Ovary (tissue), 9 donors: ENCODE results near the gene DOCK8. TPM values are rescaled to one million over a fixed set of nuclear protein-coding genes. Genes with fewer than 3 reads are reported as not detected.

Experiments used
- DNase-seq, 5 donors: peaks; one replicate each; pipeline ENCODE4 v3.0.0-alpha.2; 2019 to 2020
- H3K27ac ChIP-seq, 2 donors: fragments of 200-600 bp; one replicate each; pipeline versions ENCODE4 v1.5.1 to v1.8.0; 2019 to 2022
- H3K27me3 ChIP-seq: fragments of 200-600 bp; one replicate; pipeline ENCODE4 v1.8.0; 2022
- H3K36me3 ChIP-seq: fragments of 200-600 bp; sonication (generic); one replicate; pipeline ENCODE4 v1.5.1; 2019
- H3K4me1 ChIP-seq: one replicate; pipeline ENCODE4 v1.8.1; 2013; ENCODE audit warnings: mild to moderate bottlenecking, moderate library complexity; ENCODE audit not compliant: insufficient read depth
- H3K4me3 ChIP-seq: fragments of 200-600 bp; sonication (generic); one replicate; pipeline ENCODE4 v1.5.1; 2017
- H3K9me3 ChIP-seq, 2 donors: fragments of 200-600 bp in 1 of 2; sonication (generic) in 1 of 2; one replicate each; pipeline versions ENCODE4 v1.5.1 to v1.8.1; 2013 to 2019; ENCODE audit warnings: mild to moderate bottlenecking in 1 of 2, moderate library complexity in 1 of 2
- CTCF ChIP-seq, 3 donors: fragments of 450-650 bp in 2 of 3; fragments of 200-600 bp in 1 of 3; IDR thresholded peaks; one replicate each; pipeline versions ENCODE4 v1.5.1 to v1.8.0; 2016 to 2022; ENCODE audit warnings: antibody characterized with exemption in 3 of 3, mild to moderate bottlenecking in 1 of 3
- EP300 ChIP-seq: sonication (generic); formaldehyde crosslinking; IDR thresholded peaks from one replicate; pipeline ENCODE4 v1.6.1; 2017; ENCODE audit warnings: antibody characterized with exemption
- POLR2A ChIP-seq: fragments of 450-650 bp; IDR thresholded peaks from one replicate; pipeline ENCODE4 v1.6.1; 2017; ENCODE audit warnings: antibody characterized with exemption, mild to moderate bottlenecking, moderate library complexity
- WGBS, 3 donors: extraction: QIAGEN DNeasy Blood & Tissue Kit in 1 of 3; methylation state at CpG; one replicate each; pipeline versions ENCODE4 v1.1.5 to v1.1.7; 2013 to 2017; 5-methylcytosine and 5-hydroxymethylcytosine counted together
- intact Hi-C, 4 donors: fragments of 100-400 bp; cut with DNase I; formaldehyde crosslinking; loops; one replicate each; pipeline versions ENCODE4 v1.11.0 to v1.15.1; 2022 to 2023
- polyA plus RNA-seq, 2 donors: library from polyadenylated mRNA; stranded (reverse); fragments of 200-250 nt in 1 of 2; fragments of 350-450 nt in 1 of 2; fragmentation: Illumina TruSeq in 1 of 2; extraction: RNeasy Lipid Tissue Mini Kit (QIAGEN cat#74804) in 1 of 2; gene quantifications; one replicate each; pipeline ENCODE4 v1.2.3, GENCODE V29; 2013 to 2014
- total RNA-seq, 7 donors: library from RNA; depleted of rRNA in 2 of 7; stranded (reverse); fragments of >200 nt in 2 of 7; fragmentation: NEBNext Ultra II Directional in 3 of 7; extraction: Animal tissue kit (Norgen Biotek cat#: 25700) in 3 of 7; gene quantifications; one replicate each; pipeline versions ENCODE4 v1.1.0 to v1.2.4, GENCODE V29; 2016 to 2023
- donor health status: DM: no; HTN: no; CAD: no; lungs with moderate emphysema.
- donor health status: DM: no; HTN: no; CAD: no.
- donor health status: Bipolar disorder and iron deficiency.
- donor health status: DM: yes; HTN: yes; CAD: no.
- donor health status: DM: no; HTN: no; CAD: no.
- donor health status: DM: yes; HTN: yes; CAD: no.

DOCK8 gene
- total and polyA plus RNA-seq, 9 donors: 1.4 to 12.2 (median 7.3) TPM

- no peak for DNase-seq
- H3K4me3 ChIP-seq: no peak overlapping the region
- TF ChIP-seq CTCF (IDR thresholded peaks at IDR 0.05) (no peak), EP300 (no peak), POLR2A (no peak)
- intact Hi-C loops: loop anchor here in 1 of 4 donors (5.0 kb wide), 1 partner anchor 147 kb away; no protein-coding TSS in a partner anchor
- 30 to 35% (median 30%) methylated on average over 7 of the region's 7 CpGs for WGBS, 3 donors
- no peaks in the 10 kb centered on the region for H3K9me3 ChIP-seq
- no peak overlapping the region for H3K27ac ChIP-seq
- H3K4me1 ChIP-seq: no peaks in the 10 kb centered on the region
- H3K36me3 ChIP-seq: no peaks in the 10 kb centered on the region
- no peaks in the 10 kb centered on the region for H3K27me3 ChIP-seq
Measured at GRCh38 chr9:265209-265870, 50.7 kb downstream of the DOCK8 start.

GRCh38 chr9:266228-266627 is 51.6 kb downstream of the DOCK8 start:
- Histone ChIP-seq H3K4me1 (no peaks in the 10 kb centered on the region), H3K27ac (no peak overlapping the region), H3K36me3 (no peaks in the 10 kb centered on the region), H3K27me3 (no peaks in the 10 kb centered on the region), H3K9me3 (no peaks in the 10 kb centered on the region), H3K4me3 (no peak overlapping the region)
- TF ChIP-seq EP300 (no peak), CTCF (IDR thresholded peaks at IDR 0.05) (no peak), POLR2A (no peak)
- DNase-seq: no peak
- intact Hi-C loops: loop anchor here in 1 of 4 donors (5.0 kb wide), 1 partner anchor 146 kb away; no protein-coding TSS in a partner anchor
- WGBS, 3 donors: 72 to 78% (median 75%) methylated on average over 2 of the region's 2 CpGs

GRCh38 chr9:268616-269015 is 54.0 kb downstream of the DOCK8 start:
- Histone ChIP-seq H3K4me1 (no peaks in the 10 kb centered on the region), H3K27ac (no peak overlapping the region), H3K9me3 (no peaks in the 10 kb centered on the region), H3K27me3 (no peaks in the 10 kb centered on the region), H3K36me3 (no peaks in the 10 kb centered on the region), H3K4me3 (no peak overlapping the region)
- WGBS, 3 donors: 50 to 58% (median 52%) methylated on average over 1 of the region's 1 CpG
- intact Hi-C loops: loop anchor here in 1 of 4 donors (5.0 kb wide), 1 partner anchor 144 kb away; no protein-coding TSS in a partner anchor
- no peak for DNase-seq
- no peak for TF ChIP-seq EP300
- TF ChIP-seq CTCF (IDR thresholded peaks at IDR 0.05): no peak
- no peak for TF ChIP-seq POLR2A

GRCh38 chr9:269081-269711 is 54.5 kb downstream of the DOCK8 start:
- H3K27me3 ChIP-seq: no peaks in the 10 kb centered on the region
- no peak overlapping the region for H3K27ac ChIP-seq
- DNase-seq: no peak
- no peak for TF ChIP-seq CTCF (IDR thresholded peaks at IDR 0.05)
- no peak for TF ChIP-seq POLR2A
- no peak for TF ChIP-seq EP300
- H3K36me3 ChIP-seq: no peaks in the 10 kb centered on the region
- WGBS, 3 donors: 83 to 91% (median 88%) methylated on average over 6 of the region's 6 CpGs
- no peaks in the 10 kb centered on the region for H3K4me1 ChIP-seq
- intact Hi-C loops: loop anchor here in 1 of 4 donors (5.0 kb wide), 1 partner anchor 143 kb away; no protein-coding TSS in a partner anchor
- no peak overlapping the region for H3K4me3 ChIP-seq
- H3K9me3 ChIP-seq: no peaks in the 10 kb centered on the region
